ENCODE results near the gene HBS1L.

HBS1L gene

DNA sequence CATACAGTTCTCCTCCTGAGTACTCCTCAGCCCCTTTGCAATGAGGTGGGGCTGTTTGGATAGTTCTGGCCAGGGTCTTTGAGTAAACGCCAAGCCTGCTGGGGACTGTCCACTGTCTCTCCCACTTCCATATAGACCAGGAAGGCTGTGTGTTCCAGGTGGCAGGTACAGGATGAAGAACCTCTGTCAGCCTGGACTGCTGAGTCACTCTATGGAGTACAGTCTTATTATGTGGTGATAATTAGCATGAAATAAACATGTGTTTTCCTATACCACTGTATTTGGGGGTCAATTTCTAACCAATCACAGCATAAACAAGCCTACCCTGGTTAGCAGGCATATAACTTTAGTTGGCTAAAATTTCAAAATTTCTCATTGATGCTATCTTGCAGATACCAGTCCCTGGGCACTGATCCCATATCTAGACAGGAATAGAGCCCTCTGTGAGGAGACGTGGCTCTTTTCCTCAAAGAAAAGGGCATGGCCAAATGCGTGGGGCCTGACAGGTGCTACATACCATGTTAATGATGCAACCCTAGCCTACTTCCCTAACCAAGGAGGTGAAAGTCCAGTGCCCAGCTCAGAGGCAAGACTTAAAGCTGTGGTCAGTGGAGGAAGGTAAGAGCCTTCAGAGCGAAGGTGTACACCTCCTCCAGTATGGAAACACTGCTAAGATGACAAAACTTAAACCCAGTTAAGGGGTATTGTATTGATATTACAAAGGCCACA is 100.2 kb downstream of the HBS1L start:
- Histone ChIP-seq H3K4ac (ENCODE audit: low read depth, low read length) (no peak overlapping the region), H3K79me2 (ENCODE audit: control insufficient read depth, insufficient read depth, low read length) (no peaks in the 10 kb centered on the region), H3K36me3 (ENCODE audit: control insufficient read depth, insufficient read depth, low read length) (no peaks in the 10 kb centered on the region), H3K27me3 (ENCODE audit: insufficient read depth, low read length, poor library complexity) (no peaks in the 10 kb centered on the region), H2BK15ac (replicated peaks; ENCODE audit: low read depth) (no peak overlapping the region), H3K56ac (ENCODE audit: low read length) (no peak overlapping the region), H3K18ac (ENCODE audit: low read length) (no peak overlapping the region), H2BK120ac (ENCODE audit: low read depth, low read length) (no peak overlapping the region), H3K4me2 (ENCODE audit: low read length) (no peak overlapping the region), H2BK5ac (ENCODE audit: low read length) (no peak overlapping the region), H3K9ac (ENCODE audit: low read length) (no peak overlapping the region), H4K5ac (ENCODE audit: low read length) (no peak overlapping the region), H3K27ac (ENCODE audit: low read depth, low read length) (no peak overlapping the region), H3K4me3 (ENCODE audit: low read length) (no peak overlapping the region), H3K4me1 (ENCODE audit: control insufficient read depth, low read depth, low read length) (no peaks in the 10 kb centered on the region), H3K79me1 (ENCODE audit: low read length) (no peaks in the 10 kb centered on the region), H4K8ac (ENCODE audit: low read depth, low read length) (no peak overlapping the region), H2AK5ac (ENCODE audit: low read length) (no peak overlapping the region), H3K23ac (ENCODE audit: low read length) (no peak overlapping the region)
- peak; percentile 16 for DNase-seq
- no CpG with 5 or more reads among the region's 4 CpGs for WGBS (ENCODE audit: extremely low coverage, insufficient coverage, low lambda C conversion rate)

DNA sequence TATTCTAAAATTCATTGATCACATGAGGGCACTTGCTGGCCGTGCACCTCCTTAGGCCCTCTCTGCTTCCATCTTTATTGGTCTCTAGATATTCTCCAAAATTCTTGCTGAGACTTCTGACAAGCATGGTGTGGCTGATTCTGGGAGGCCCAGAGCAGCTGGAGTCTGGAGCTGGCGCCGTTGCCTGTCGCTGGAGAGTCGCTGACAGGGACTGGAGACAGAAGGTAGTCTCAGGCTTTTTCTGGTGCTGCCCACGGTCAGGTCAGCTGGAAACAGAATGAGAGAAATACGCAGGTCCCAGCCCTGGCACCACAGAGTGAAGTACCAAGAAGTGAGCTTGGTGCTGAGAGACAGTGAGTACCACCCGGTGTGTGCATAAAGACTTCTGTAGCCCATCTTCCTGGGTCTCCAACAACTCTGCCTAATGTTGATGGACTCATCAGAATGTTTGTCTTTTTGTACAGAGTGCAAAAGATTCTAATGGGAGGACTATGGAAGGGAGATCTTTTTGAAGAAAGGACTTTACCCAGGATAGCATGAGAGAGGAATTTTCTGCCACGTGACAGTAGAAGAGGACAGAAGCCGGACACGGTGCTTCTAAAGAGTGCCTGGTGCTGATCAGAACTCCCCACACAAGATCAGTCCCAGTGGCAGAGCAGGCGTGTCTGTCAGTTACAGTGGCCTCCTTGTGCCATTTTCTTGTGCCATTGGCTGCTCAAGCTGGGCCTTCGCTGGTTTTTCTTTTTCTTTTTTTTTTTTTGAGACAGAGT is 102.9 kb downstream of the HBS1L start:
- no CpG with 5 or more reads among the region's 13 CpGs for WGBS (ENCODE audit: extremely low coverage, insufficient coverage, low lambda C conversion rate)
- H2BK5ac ChIP-seq (ENCODE audit: low read length), result no peak overlapping the region

DNA sequence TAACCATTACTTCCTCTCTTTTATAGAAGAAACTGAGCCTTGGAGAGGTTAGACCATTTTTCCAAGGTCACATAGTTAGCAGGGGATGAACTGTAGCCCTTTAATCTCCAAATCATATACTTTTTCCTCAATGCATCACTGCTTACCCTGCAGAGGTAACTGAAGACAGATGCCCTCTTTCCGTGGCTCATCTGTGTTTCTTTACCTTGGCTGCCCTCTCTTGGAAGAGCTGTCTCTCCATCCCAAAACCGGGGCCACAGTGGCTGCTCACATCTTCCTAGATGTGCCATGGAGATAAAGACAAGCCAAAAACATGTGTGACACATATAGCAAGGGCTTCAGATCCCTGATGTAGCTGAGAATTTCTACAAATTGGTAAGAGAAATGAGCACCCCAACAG is 104.1 kb downstream of the HBS1L start:
- H2BK15ac ChIP-seq (replicated peaks; ENCODE audit: low read depth), result no peak overlapping the region

More for the DNA sequence above, 102.9 kb downstream of the HBS1L start:
- Histone ChIP-seq H3K4me3 (ENCODE audit: low read length) (no peak overlapping the region), H3K27ac (ENCODE audit: low read depth, low read length) (no peak overlapping the region), H2AK5ac (ENCODE audit: low read length) (no peak overlapping the region), H3K56ac (ENCODE audit: low read length) (no peak overlapping the region), H3K18ac (ENCODE audit: low read length) (no peak overlapping the region), H4K5ac (ENCODE audit: low read length) (no peak overlapping the region), H3K79me1 (ENCODE audit: low read length) (no peaks in the 10 kb centered on the region), H3K27me3 (ENCODE audit: insufficient read depth, low read length, poor library complexity) (no peaks in the 10 kb centered on the region), H3K4ac (ENCODE audit: low read depth, low read length) (no peak overlapping the region), H3K4me1 (ENCODE audit: control insufficient read depth, low read depth, low read length) (no peaks in the 10 kb centered on the region), H2BK120ac (ENCODE audit: low read depth, low read length) (no peak overlapping the region), H3K23ac (ENCODE audit: low read length) (no peak overlapping the region), H2BK15ac (replicated peaks; ENCODE audit: low read depth) (no peak overlapping the region), H3K4me2 (ENCODE audit: low read length) (no peak overlapping the region), H4K8ac (ENCODE audit: low read depth, low read length) (no peak overlapping the region), H3K36me3 (ENCODE audit: control insufficient read depth, insufficient read depth, low read length) (no peaks in the 10 kb centered on the region), H3K79me2 (ENCODE audit: control insufficient read depth, insufficient read depth, low read length) (no peaks in the 10 kb centered on the region), H3K9ac (ENCODE audit: low read length) (no peak overlapping the region)
- no peak for DNase-seq

DNA sequence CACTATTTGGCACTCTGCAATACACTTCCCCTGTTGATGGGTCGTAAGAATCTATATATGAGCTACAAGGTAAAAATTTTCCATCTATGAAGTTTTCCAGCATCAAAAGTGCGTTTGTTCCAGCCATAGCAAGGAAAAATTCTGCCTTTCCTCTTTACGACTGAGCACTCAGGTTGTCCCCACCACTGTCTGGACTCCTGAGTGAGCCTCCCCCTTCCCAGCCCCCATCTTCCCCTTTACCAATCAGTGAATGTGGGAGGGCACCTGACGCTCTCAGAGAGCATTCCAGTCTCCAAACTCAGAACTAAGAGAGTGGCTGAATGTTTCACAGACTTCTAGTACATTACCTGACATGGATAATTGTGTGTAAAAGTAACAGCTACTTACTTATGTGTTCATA is 104.7 kb downstream of the HBS1L start, which contains the start of gene ALDH8A1:
Gene ALDH8A1 (minus strand): TSS at position 175 of the 400 bp plus-strand sequence. CDS start 48 bp downstream, at position 127.
- Histone ChIP-seq H2BK120ac (ENCODE audit: low read depth, low read length) (no peak within 1 kb of the TSS), H3K4me1 (ENCODE audit: control insufficient read depth, low read depth, low read length) (no peaks in the 10 kb centered on the region), H3K9ac (ENCODE audit: low read length) (no peak within 1 kb of the TSS), H3K18ac (ENCODE audit: low read length) (no peak within 1 kb of the TSS), H3K27ac (ENCODE audit: low read depth, low read length) (no peak within 1 kb of the TSS), H3K79me2 (ENCODE audit: control insufficient read depth, insufficient read depth, low read length) (no peaks in the 10 kb centered on the region), H2AK5ac (ENCODE audit: low read length) (no peak within 1 kb of the TSS), H3K79me1 (ENCODE audit: low read length) (no peaks in the 10 kb centered on the region), H3K56ac (ENCODE audit: low read length) (no peak within 1 kb of the TSS), H3K4ac (ENCODE audit: low read depth, low read length) (no peak within 1 kb of the TSS), H4K8ac (ENCODE audit: low read depth, low read length) (no peak within 1 kb of the TSS), H3K4me2 (ENCODE audit: low read length) (no peak within 1 kb of the TSS), H3K27me3 (ENCODE audit: insufficient read depth, low read length, poor library complexity) (no peaks in the 10 kb centered on the region), H3K23ac (ENCODE audit: low read length) (no peak within 1 kb of the TSS), H4K5ac (ENCODE audit: low read length) (no peak within 1 kb of the TSS), H3K36me3 (ENCODE audit: control insufficient read depth, insufficient read depth, low read length) (no peaks in the 10 kb centered on the region), H3K4me3 (ENCODE audit: low read length) (no peak within 1 kb of the TSS), H2BK5ac (ENCODE audit: low read length) (no peak within 1 kb of the TSS), H2BK15ac (replicated peaks; ENCODE audit: low read depth) (no peak within 1 kb of the TSS)
- WGBS (ENCODE audit: extremely low coverage, insufficient coverage, low lambda C conversion rate), result no CpG with 5 or more reads among the region's 4 CpGs
- DNase-seq, result peak; percentile 35

More for the DNA sequence above, 104.1 kb downstream of the HBS1L start:
- H3K23ac ChIP-seq (ENCODE audit: low read length), result no peak overlapping the region
- H4K8ac ChIP-seq (ENCODE audit: low read depth, low read length), result no peak overlapping the region
- no peaks in the 10 kb centered on the region for H3K36me3 ChIP-seq (ENCODE audit: control insufficient read depth, insufficient read depth, low read length)
- no peak overlapping the region for H4K5ac ChIP-seq (ENCODE audit: low read length)
- no peak for DNase-seq
- no peak overlapping the region for H3K9ac ChIP-seq (ENCODE audit: low read length)
- no peak overlapping the region for H2BK120ac ChIP-seq (ENCODE audit: low read depth, low read length)
- H3K27me3 ChIP-seq (ENCODE audit: insufficient read depth, low read length, poor library complexity), result no peaks in the 10 kb centered on the region
- no peak overlapping the region for H3K27ac ChIP-seq (ENCODE audit: low read depth, low read length)
- WGBS (ENCODE audit: extremely low coverage, insufficient coverage, low lambda C conversion rate), result no CpG with 5 or more reads among the region's 2 CpGs
- H3K4me2 ChIP-seq (ENCODE audit: low read length), result no peak overlapping the region
- no peak overlapping the region for H3K4me3 ChIP-seq (ENCODE audit: low read length)
- H3K79me2 ChIP-seq (ENCODE audit: control insufficient read depth, insufficient read depth, low read length), result no peaks in the 10 kb centered on the region
- H3K4me1 ChIP-seq (ENCODE audit: control insufficient read depth, low read depth, low read length), result no peaks in the 10 kb centered on the region
- H3K56ac ChIP-seq (ENCODE audit: low read length), result no peak overlapping the region
- H2BK5ac ChIP-seq (ENCODE audit: low read length), result no peak overlapping the region
- no peak overlapping the region for H3K4ac ChIP-seq (ENCODE audit: low read depth, low read length)
- H3K79me1 ChIP-seq (ENCODE audit: low read length), result no peaks in the 10 kb centered on the region
- H2AK5ac ChIP-seq (ENCODE audit: low read length), result no peak overlapping the region
- H3K18ac ChIP-seq (ENCODE audit: low read length), result no peak overlapping the region

DNA sequence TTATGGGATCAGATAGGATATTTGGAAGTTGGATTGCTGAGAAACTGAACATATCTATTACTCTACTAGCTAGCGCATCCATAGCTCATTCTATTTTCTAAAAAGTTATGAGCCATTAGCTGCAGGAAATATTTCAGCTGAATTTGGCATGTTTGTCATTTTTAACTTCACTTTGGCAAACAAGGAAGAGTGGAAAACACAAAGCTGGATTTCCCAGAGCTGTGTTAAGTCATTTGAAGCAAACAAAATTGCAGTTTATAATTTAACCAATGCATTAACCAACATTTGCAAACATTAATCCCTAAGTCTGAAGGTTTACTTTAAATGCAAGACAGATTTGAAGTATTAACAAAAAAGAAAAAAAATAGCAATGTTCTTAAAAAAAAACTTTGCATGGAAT is 105.9 kb downstream of the HBS1L start:
- no peak overlapping the region for H3K4ac ChIP-seq (ENCODE audit: low read depth, low read length)
- no peak overlapping the region for H2BK120ac ChIP-seq (ENCODE audit: low read depth, low read length)
- H4K5ac ChIP-seq (ENCODE audit: low read length), result no peak overlapping the region
- H3K79me2 ChIP-seq (ENCODE audit: control insufficient read depth, insufficient read depth, low read length), result no peaks in the 10 kb centered on the region
- DNase-seq, result no peak
- no peak overlapping the region for H3K56ac ChIP-seq (ENCODE audit: low read length)
- no peak overlapping the region for H3K18ac ChIP-seq (ENCODE audit: low read length)
- no peak overlapping the region for H2BK5ac ChIP-seq (ENCODE audit: low read length)
- H3K36me3 ChIP-seq (ENCODE audit: control insufficient read depth, insufficient read depth, low read length), result no peaks in the 10 kb centered on the region
- no peak overlapping the region for H2BK15ac ChIP-seq (replicated peaks; ENCODE audit: low read depth)
- H3K9ac ChIP-seq (ENCODE audit: low read length), result no peak overlapping the region
- no peak overlapping the region for H3K23ac ChIP-seq (ENCODE audit: low read length)
- H3K27me3 ChIP-seq (ENCODE audit: insufficient read depth, low read length, poor library complexity), result no peaks in the 10 kb centered on the region
- no peak overlapping the region for H3K27ac ChIP-seq (ENCODE audit: low read depth, low read length)
- no peaks in the 10 kb centered on the region for H3K4me1 ChIP-seq (ENCODE audit: control insufficient read depth, low read depth, low read length)
- H3K4me2 ChIP-seq (ENCODE audit: low read length), result no peak overlapping the region
- H2AK5ac ChIP-seq (ENCODE audit: low read length), result no peak overlapping the region
- H4K8ac ChIP-seq (ENCODE audit: low read depth, low read length), result no peak overlapping the region
- no CpG with 5 or more reads among the region's 1 CpG for whole genome bisulfite sequencing (ENCODE audit: extremely low coverage, insufficient coverage, low lambda C conversion rate)
- no peak overlapping the region for H3K4me3 ChIP-seq (ENCODE audit: low read length)
- H3K79me1 ChIP-seq (ENCODE audit: low read length), result no peaks in the 10 kb centered on the region

All from mesendoderm (in vitro differentiated cells).